Upper lobe of left lung (tissue), 4 donors: Measurements from ENCODE around the gene METRNL.

ENCODE experiments used
- CTCF ChIP-seq, 6 experiments: fragments of 450-650 bp in 4 of 6; fragments of 200-600 bp in 2 of 6; sonication (generic) in 2 of 6; IDR thresholded peaks; one replicate each; pipeline ENCODE4 v1.5.1; 2016 to 2019; ENCODE audit warnings: antibody characterized with exemption in 6 of 6
- POLR2AphosphoS5 ChIP-seq, 2 donors: sonication (generic); formaldehyde crosslinking; IDR thresholded peaks; one replicate each; pipeline ENCODE4 v1.5.1; 2017; ENCODE audit warnings: antibody characterized with exemption in 2 of 2

- TF ChIP-seq POLR2AphosphoS5 (IDR thresholded peaks at IDR 0.05) (no peak), CTCF (IDR thresholded peaks at IDR 0.05) (no peak)
These were observed 21.5 kb downstream of the METRNL start for GRCh38 chr17:83100853-83101391.
